SK-N-MC (cell line): ENCODE results near the gene ZNF44.

Experiments
- EZH2 ChIP-seq: fragments of 200-600 bp; sonication (generic); IDR thresholded peaks from one replicate; pipeline ENCODE4 v1.6.1; 2017; ENCODE audit warnings: antibody characterized with exemption
- POLR2AphosphoS5 ChIP-seq: IDR thresholded peaks from 2 replicates; pipeline ENCODE4 v1.6.1; 2012; ENCODE audit warnings: mild to moderate bottlenecking, low read depth, low read length, borderline replicate concordance

DNA sequence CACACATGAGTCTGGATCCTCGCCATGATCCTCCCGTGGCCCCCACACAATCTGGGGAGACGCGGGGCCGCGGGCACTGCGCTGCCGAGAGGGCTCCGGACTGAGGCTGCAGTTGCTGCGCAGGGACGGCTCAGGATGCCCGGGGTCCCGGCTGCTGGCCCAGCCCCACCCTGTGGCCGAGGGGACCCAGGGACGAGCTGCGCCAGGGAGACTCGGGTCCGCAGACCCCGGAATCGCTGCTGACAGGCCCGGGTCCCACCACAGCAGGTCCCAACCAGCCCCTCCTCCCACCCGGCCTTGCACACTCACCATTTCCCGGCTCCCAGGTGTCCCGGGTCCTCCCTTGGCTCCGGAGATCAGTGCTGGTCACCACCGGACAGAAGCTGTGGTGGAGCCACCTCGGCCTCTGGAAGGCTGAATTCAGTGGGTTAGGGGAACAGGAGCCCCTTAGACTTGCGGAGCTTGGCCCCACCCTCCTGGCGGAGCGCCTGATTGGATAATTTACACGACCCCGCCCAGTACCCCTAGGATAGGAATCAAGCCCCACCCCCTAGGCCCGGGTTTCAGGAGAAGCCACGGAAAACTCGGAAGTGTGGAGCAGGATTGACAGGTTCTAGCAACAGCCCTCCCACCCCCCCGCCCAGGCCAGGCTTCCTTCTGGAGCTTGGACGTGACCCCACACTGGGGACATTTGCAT, 57.4 kb downstream of the ZNF44 start:
- TF ChIP-seq EZH2 (no peak), POLR2AphosphoS5 (no peak)
